ENCODE results near the gene RBM12. TPM values are rescaled to one million over a fixed set of nuclear protein-coding genes. Genes with fewer than 3 reads are reported as not detected.

The RBM12 gene
- total RNA-seq, 2 experiments from 2014 or later = 122 to 148 TPM

DNA sequence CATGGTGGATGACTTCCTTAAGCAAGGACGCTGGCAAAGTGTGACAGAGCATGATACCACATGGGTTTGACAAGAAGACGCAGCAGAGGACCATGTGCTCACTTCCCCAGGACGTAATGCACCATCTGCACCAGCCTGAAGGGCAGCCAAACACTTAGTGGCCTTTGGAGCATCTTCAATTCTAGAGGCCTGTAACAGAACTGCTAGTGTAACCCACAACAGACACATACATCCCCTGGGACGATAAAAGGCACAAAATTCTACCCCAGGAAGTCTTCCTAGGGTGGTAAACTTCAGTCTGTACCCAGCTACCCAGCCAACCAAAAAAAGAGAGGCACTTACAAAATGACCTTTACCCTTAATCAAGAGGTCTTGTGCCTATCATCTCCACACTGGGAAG lies 9.2 kb upstream of the RBM12 start:
- H3K36me3 Mint-ChIP-seq (ENCODE audit: low read depth) = peaks cover 35% of the 10 kb centered on the region
- CTCF ChIA-PET = no interaction called here
- ATAC-seq = no peak

DNA sequence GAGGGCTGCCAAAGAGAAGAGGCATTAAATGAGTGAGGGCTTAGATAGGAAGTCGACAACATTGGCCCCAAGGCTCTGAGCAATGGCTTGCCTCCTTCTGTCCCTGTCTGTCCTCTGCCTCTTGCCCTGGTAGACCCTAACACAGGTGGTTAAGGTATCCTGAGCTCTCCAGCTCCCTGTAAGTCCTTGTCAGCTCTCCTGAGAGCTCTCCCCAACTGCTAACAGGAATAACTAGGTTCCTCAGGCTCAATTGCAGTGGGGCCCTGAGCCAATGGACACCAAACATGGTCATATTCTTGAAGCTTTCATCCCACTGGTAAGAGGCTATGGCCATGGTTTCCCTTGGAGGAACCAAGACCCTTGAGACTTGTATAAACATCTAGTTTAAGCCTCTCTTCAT lies 5.0 kb upstream of the RBM12 start:
- H3K36me3 Mint-ChIP-seq (ENCODE audit: low read depth) = peaks cover 37% of the 10 kb centered on the region
- H3K4me1 Mint-ChIP-seq = peaks cover 3% of the 10 kb centered on the region
- no peak for DNase-seq
- H3K4me3 Mint-ChIP-seq = no peak overlapping the region
- no peak overlapping the region for H3K27ac Mint-ChIP-seq
- no peaks in the 10 kb centered on the region for H3K9me3 Mint-ChIP-seq (ENCODE audit: low read depth)
- ChIA-PET CTCF (interaction anchor here (1.1 kb wide), 1 partner anchor 50 kb away, joined by 3 read pairs; no protein-coding TSS in a partner anchor), POLR2A (no interaction called here)
- ATAC-seq = no peak
- no peaks in the 10 kb centered on the region for H3K27me3 Mint-ChIP-seq
- intact Hi-C loops (cut with DNase I, micrococcal nuclease) = no loop called here

More for the DNA sequence above, 9.2 kb upstream of the RBM12 start:
- no peaks in the 10 kb centered on the region for H3K27me3 Mint-ChIP-seq
- H3K9me3 Mint-ChIP-seq (ENCODE audit: low read depth) = no peaks in the 10 kb centered on the region
- H3K4me1 Mint-ChIP-seq = no peaks in the 10 kb centered on the region
- H3K27ac Mint-ChIP-seq = no peak overlapping the region
- POLR2A ChIA-PET = no interaction called here
- no peak for DNase-seq
- H3K4me3 Mint-ChIP-seq = no peak overlapping the region
- intact Hi-C loops (cut with DNase I, micrococcal nuclease) = no loop called here

DNA sequence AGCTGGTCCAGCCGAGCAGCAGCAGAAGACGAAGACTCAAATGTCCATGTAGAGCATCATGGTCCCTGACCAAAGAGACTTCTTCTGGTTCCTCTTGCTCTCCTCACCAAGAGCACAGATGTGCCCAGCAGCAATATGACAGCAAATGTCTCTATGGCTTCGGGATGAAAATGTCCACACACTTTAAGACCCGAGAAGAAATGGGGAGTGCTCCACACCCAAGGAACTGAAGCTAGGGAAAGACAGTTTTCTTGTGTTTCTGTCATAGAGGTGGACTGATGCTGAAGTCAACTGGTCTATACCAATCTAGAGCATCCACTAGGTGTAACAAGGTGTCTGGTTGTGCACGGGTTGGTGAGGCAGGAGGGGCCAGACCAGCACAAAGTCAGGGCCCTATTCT lies 4.5 kb upstream of the RBM12 start:
- Mint-ChIP-seq H3K9me3 (ENCODE audit: low read depth) (no peaks in the 10 kb centered on the region), H3K27me3 (no peaks in the 10 kb centered on the region), H3K36me3 (ENCODE audit: low read depth) (peaks cover 35% of the 10 kb centered on the region), H3K4me1 (peaks cover 3% of the 10 kb centered on the region), H3K27ac (no peak overlapping the region), H3K4me3 (no peak overlapping the region)
- CTCF ChIA-PET = interaction anchor here (1.0 to 1.1 kb wide), 2 partner anchors 50 to 68 kb away, joined by 3 read pairs; no protein-coding TSS in a partner anchor
- DNase-seq (no peak), ATAC-seq (no peak)
- POLR2A ChIA-PET = no interaction called here
- intact Hi-C loops (cut with DNase I, micrococcal nuclease) = no loop called here

DNA sequence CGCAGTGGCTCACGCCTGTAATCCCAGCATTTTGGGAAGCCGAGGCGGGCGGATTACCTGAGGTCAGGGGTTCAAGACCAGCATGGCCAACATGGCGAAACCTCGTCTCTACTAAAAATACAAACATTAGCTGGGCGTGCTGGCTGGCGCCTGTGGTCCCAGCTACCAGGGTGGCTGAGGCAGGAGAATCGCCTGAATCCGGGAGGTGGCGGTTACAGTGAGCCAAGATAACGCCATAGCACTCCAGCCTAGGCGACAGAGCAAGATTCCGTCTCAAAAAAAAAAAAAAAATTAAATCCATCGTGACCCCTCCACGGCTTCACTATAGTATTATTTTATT lies 1.2 kb upstream of the RBM12 start:
- Mint-ChIP-seq H3K27ac (peak overlapping the region; percentile 35), H3K9me3 (ENCODE audit: low read depth) (no peaks in the 10 kb centered on the region), H3K4me1 (peaks cover 24% of the 10 kb centered on the region), H3K27me3 (no peaks in the 10 kb centered on the region), H3K4me3 (no peak overlapping the region), H3K36me3 (ENCODE audit: low read depth) (peaks cover 40% of the 10 kb centered on the region)
- ATAC-seq (no peak), DNase-seq (no peak)
- intact Hi-C loops (cut with DNase I, micrococcal nuclease) = loop anchor here in 1 of 2 experiments (2.0 kb wide), 2 partner anchors 33 to 289 kb away; partner anchors contain the start of genes NFS1, ROMO1 and SCAND1
- ChIA-PET CTCF (interaction anchor here (0.7 to 8.6 kb wide), 3 partner anchors 11 to 47 kb away, joined by 3 to 92 read pairs (median 4); partner anchors contain the start of gene SPAG4), POLR2A (interaction anchor here (0.7 kb wide), 2 partner anchors 92 to 795 kb away, joined by 3 read pairs; no protein-coding TSS in a partner anchor)

DNA sequence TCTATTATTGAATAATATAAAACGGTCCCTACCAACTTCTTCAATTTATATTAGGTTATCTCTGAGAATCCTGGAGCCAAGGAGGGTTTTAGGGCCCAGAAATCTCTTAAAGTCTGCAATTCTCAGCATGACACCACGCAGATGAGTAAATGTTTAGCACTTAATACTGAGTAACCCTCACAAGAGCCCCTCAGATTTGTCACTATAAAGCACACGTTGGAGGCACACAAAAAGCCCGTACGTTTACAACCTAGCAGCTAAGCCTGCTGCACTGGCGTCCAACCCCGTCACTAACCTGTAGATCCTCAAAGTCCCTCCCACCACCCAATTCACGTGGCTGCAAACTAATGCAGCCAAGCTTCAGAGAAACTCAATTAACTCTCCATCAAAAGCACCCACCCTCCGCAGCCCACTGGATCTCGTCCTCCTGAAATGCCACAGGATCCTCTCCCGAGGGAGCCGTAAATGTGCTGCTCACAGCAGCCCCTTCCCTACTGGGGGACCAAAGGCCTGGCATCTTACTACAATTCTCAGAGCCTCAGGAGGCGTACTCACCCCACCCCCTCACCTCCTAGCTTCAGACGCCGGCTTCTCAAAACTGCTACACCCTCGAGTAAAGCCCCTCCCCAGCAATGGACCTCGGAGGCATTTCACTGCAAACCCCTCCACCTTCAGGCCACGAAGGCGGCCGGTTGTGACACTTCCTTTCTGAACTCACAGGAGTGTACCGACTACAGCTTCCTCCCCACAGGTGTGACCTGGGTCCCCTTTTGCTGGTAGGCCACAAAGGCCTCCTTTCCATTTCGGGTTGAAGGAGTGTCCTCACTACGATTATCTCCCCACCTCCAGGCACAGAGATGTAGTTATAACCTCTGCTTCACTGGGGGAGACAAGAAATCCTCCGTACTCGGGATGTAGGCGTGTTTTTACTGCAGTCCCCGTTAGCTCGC lies 909 bp downstream of the RBM12 start:
- Mint-ChIP-seq H3K4me3 (peak overlapping the region; percentile 80), H3K27me3 (no peaks in the 10 kb centered on the region), H3K36me3 (ENCODE audit: low read depth) (peaks cover 46% of the 10 kb centered on the region), H3K9me3 (ENCODE audit: low read depth) (peaks cover 3% of the 10 kb centered on the region), H3K4me1 (peaks cover 44% of the 10 kb centered on the region), H3K27ac (peak overlapping the region; percentile 100)
- CTCF ChIA-PET = interaction anchor here (0.5 to 8.6 kb wide), 8 partner anchors 10 to 302 kb away, joined by 3 to 92 read pairs (median 3); partner anchors contain the start of genes SCAND1 and SPAG4
- ATAC-seq (peak; percentile 31), DNase-seq (peak; percentile 80)
- intact Hi-C loops (cut with DNase I, micrococcal nuclease) = loop anchor here (1.0 to 5.0 kb wide), 13 partner anchors 35 to 356 kb away; partner anchors contain the start of genes ERGIC3 (in 2 of the 2), NFS1 (in 2 of the 2), ROMO1 (in 2 of the 2) and SCAND1 (in 2 of the 2)
- POLR2A ChIA-PET = interaction anchor here (0.5 to 4.5 kb wide), 16 partner anchors 18 to 290 kb away, joined by 3 to 55 read pairs (median 5); partner anchors contain the start of genes ERGIC3, NFS1, RBM39 and ROMO1

- DNase-seq (peak; percentile 39), ATAC-seq (peak; percentile 8)
- peaks cover 47% of the 10 kb centered on the region for H3K36me3 Mint-ChIP-seq (ENCODE audit: low read depth)
- H3K27ac Mint-ChIP-seq = peak overlapping the region; percentile 100
- CTCF ChIA-PET = interaction anchor here (0.6 to 8.6 kb wide), 3 partner anchors 44 to 961 kb away, joined by 4 to 92 read pairs (median 5); partner anchors contain the start of gene SPAG4
- POLR2A ChIA-PET = interaction anchor here (3.6 to 4.5 kb wide), 3 partner anchors 43 to 80 kb away, joined by 35 to 55 read pairs (median 38); partner anchors contain the start of genes RBM39 and SPAG4
- H3K27me3 Mint-ChIP-seq = no peaks in the 10 kb centered on the region
- H3K9me3 Mint-ChIP-seq (ENCODE audit: low read depth) = peaks cover 3% of the 10 kb centered on the region
- intact Hi-C loops (cut with DNase I, micrococcal nuclease) = loop anchor here (5.0 kb wide), 4 partner anchors 60 to 355 kb away; partner anchors contain the start of gene ERGIC3 (in 1 of the 2)
- H3K4me3 Mint-ChIP-seq = peak overlapping the region; percentile 80
- peaks cover 54% of the 10 kb centered on the region for H3K4me1 Mint-ChIP-seq
Measured at GRCh38 chr20:35662551-35662950, 2.1 kb downstream of the RBM12 start.

- H3K9me3 Mint-ChIP-seq (ENCODE audit: low read depth) = peaks cover 3% of the 10 kb centered on the region
- H3K4me3 Mint-ChIP-seq = peak overlapping the region; percentile 80
- ATAC-seq (no peak), DNase-seq (no peak)
- no peaks in the 10 kb centered on the region for H3K27me3 Mint-ChIP-seq
- CTCF ChIA-PET = interaction anchor here (1.0 to 8.6 kb wide), 5 partner anchors 38 to 292 kb away, joined by 3 to 92 read pairs (median 4); partner anchors contain the start of genes SCAND1 and SPAG4
- intact Hi-C loops (cut with DNase I, micrococcal nuclease) = loop anchor here (2.0 to 5.0 kb wide), 6 partner anchors 60 to 569 kb away; partner anchors contain the start of genes ERGIC3 (in 1 of the 2), RBM39 (in 1 of the 2) and TRPC4AP (in 1 of the 2)
- H3K27ac Mint-ChIP-seq = peak overlapping the region; percentile 100
- peaks cover 60% of the 10 kb centered on the region for H3K4me1 Mint-ChIP-seq
- H3K36me3 Mint-ChIP-seq (ENCODE audit: low read depth) = peaks cover 53% of the 10 kb centered on the region
- POLR2A ChIA-PET = interaction anchor here (0.9 to 4.5 kb wide), 6 partner anchors 43 to 170 kb away, joined by 3 to 55 read pairs (median 22); partner anchors contain the start of genes ERGIC3, RBM39 and SPAG4
Measured at GRCh38 chr20:35661908-35662307, 2.8 kb downstream of the RBM12 start.

GRCh38 chr20:35661053-35661452 lies 3.6 kb downstream of the RBM12 start:
- H3K4me3 Mint-ChIP-seq = peak overlapping the region; percentile 80
- peaks cover 57% of the 10 kb centered on the region for H3K36me3 Mint-ChIP-seq (ENCODE audit: low read depth)
- DNase-seq (no peak), ATAC-seq (peak; percentile 24)
- H3K27ac Mint-ChIP-seq = peak overlapping the region; percentile 100
- CTCF ChIA-PET = interaction anchor here (1.0 to 8.6 kb wide), 5 partner anchors 39 to 293 kb away, joined by 3 to 92 read pairs (median 4); partner anchors contain the start of genes SCAND1 and SPAG4
- peaks cover 66% of the 10 kb centered on the region for H3K4me1 Mint-ChIP-seq
- POLR2A ChIA-PET = interaction anchor here (0.6 to 4.5 kb wide), 9 partner anchors 42 to 293 kb away, joined by 3 to 55 read pairs (median 6); partner anchors contain the start of genes ERGIC3, RBM39, SCAND1 and SPAG4
- peaks cover 3% of the 10 kb centered on the region for H3K9me3 Mint-ChIP-seq (ENCODE audit: low read depth)
- intact Hi-C loops (cut with DNase I, micrococcal nuclease) = loop anchor here (2.0 to 5.0 kb wide), 6 partner anchors 59 to 568 kb away; partner anchors contain the start of genes ERGIC3 (in 1 of the 2), RBM39 (in 1 of the 2) and TRPC4AP (in 1 of the 2)
- no peaks in the 10 kb centered on the region for H3K27me3 Mint-ChIP-seq

DNA sequence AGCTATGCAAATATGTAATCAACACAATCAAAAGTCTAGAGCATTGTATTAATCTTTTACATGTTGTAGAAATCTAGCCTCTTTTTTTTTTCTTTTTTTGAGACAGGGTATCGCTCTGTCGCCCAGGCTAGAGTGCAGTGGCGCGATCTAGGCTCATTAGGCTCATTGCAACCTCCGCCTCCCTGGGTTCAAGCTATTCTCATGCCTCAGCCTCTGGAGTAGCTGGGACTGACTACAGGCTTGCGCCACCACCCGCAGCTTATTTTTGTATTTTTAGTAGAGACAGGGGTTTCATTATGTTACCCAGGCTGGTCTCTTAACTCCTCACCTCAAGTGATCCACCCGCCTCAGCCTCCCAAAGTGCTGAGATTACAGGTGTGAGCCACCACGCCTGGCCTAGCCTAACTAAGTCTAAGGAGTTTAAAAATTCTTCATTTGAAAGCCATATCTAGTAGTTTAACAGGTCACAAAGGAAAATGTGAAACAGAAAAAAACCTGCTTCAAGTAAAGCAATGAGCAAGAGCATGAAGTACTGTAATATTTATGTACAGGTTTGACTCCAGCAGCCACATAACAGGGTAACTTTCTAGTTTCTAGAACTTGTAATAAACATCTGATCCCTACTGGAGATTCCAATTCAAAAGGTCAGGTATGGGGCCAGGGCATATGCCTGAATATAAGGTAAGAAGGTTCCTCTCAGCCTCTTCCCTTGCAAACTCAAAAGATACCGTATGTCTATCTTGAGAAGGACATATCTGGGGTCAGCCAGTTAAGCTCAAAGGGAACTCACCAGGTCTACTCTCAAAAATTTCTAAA lies 4.4 kb downstream of the RBM12 start:
- CTCF ChIA-PET = interaction anchor here (0.9 to 8.6 kb wide), 6 partner anchors 12 to 107 kb away, joined by 3 to 92 read pairs (median 3); partner anchors contain the start of genes NFS1, ROMO1 and SPAG4
- ATAC-seq = peak; percentile 40
- peaks cover 57% of the 10 kb centered on the region for H3K36me3 Mint-ChIP-seq (ENCODE audit: low read depth)
- H3K4me3 Mint-ChIP-seq = peak overlapping the region; percentile 80
- peak overlapping the region; percentile 100 for H3K27ac Mint-ChIP-seq
- H3K27me3 Mint-ChIP-seq = no peaks in the 10 kb centered on the region
- POLR2A ChIA-PET = interaction anchor here (0.6 to 4.5 kb wide), 8 partner anchors 41 to 294 kb away, joined by 3 to 55 read pairs (median 6); partner anchors contain the start of genes ERGIC3, SCAND1 and SPAG4
- H3K4me1 Mint-ChIP-seq = peaks cover 68% of the 10 kb centered on the region
- intact Hi-C loops (cut with DNase I, micrococcal nuclease) = loop anchor here (1.0 to 5.0 kb wide), 7 partner anchors 41 to 568 kb away; partner anchors contain the start of genes ERGIC3 (in 1 of the 2), RBM39 (in 1 of the 2) and TRPC4AP (in 1 of the 2)
- peak; percentile 68 for DNase-seq
- H3K9me3 Mint-ChIP-seq (ENCODE audit: low read depth) = peaks cover 3% of the 10 kb centered on the region

- ATAC-seq = no peak
- no peak for DNase-seq
- H3K9me3 Mint-ChIP-seq (ENCODE audit: low read depth) = peaks cover 3% of the 10 kb centered on the region
- POLR2A ChIA-PET = interaction anchor here (1.7 kb wide), 1 partner anchor 37 kb away, joined by 4 read pairs; no protein-coding TSS in a partner anchor
- no peaks in the 10 kb centered on the region for H3K27me3 Mint-ChIP-seq
- peak overlapping the region; percentile 24 for H3K4me3 Mint-ChIP-seq
- intact Hi-C loops (cut with DNase I, micrococcal nuclease) = no loop called here
- H3K4me1 Mint-ChIP-seq = peaks cover 59% of the 10 kb centered on the region
- CTCF ChIA-PET = interaction anchor here (0.6 to 1.7 kb wide), 5 partner anchors 9 to 38 kb away, joined by 3 to 6 read pairs (median 3); no protein-coding TSS in a partner anchor
- H3K27ac Mint-ChIP-seq = peak overlapping the region; percentile 89
- peaks cover 42% of the 10 kb centered on the region for H3K36me3 Mint-ChIP-seq (ENCODE audit: low read depth)
Measured at GRCh38 chr20:35657271-35657670, 7.4 kb downstream of the RBM12 start.
